HG03095 (cell line): ENCODE measurements around the gene USP48.
"Not testable (repeated sequence)": the region's sequence is repeated elsewhere in the genome, so short reads cannot be mapped to it uniquely, and the experiment has no call there.

Experiments
- ATAC-seq: cut with Tn5 transposase; IDR thresholded peaks from one replicate; pipeline ENCODE4 v1.9.1; 2021; ENCODE audit warnings: moderate library complexity; ENCODE audit not compliant: unreplicated experiment

USP48 gene

DNA sequence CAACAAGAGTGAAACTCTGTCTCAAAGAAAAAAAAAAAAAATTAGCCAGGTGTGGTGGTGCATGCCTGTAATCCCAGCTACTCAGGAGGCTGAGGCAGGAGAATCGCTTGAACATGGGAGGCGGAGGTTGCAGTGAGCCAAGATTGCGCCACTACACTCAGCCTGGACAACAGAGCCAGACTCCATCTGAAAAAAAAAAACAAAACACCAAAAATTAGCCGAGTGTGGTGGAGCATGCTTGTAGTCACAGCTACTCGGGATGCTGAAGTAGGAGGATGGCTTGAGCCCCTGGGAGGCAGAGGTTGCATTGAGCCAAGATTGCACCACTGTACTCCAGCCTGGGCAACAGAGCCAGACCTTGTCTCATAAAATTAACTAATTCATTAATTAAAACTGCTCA is 6.0 kb downstream of the USP48 start:
- not testable (repeated sequence) for ATAC-seq

DNA sequence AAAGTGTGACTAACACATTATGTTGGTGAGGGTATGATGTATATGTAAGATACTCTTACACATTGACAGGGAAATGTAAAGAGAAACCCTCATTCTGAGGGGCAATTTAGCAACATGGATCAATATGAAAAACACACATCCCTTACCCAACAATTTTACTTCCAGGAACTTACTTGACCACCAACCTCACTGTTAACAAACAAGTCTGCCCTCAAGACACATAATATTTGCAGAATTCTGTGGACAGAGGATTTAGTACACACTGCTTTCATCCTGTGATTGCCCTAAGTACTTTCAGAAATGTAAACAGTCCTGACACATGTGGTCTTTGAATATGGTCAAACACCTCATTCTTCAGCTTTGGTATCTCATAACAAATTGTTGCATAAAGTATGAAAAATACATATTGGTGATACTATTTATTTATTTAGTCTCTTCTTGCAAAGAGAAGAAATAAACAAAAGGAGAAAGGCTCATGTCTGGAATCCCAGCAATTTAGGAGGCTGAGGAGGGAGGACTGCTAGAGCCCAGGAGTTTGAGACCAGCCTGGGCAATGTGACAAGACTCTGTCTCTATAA is 6.9 kb downstream of the USP48 start:
- ATAC-seq: no peak

DNA sequence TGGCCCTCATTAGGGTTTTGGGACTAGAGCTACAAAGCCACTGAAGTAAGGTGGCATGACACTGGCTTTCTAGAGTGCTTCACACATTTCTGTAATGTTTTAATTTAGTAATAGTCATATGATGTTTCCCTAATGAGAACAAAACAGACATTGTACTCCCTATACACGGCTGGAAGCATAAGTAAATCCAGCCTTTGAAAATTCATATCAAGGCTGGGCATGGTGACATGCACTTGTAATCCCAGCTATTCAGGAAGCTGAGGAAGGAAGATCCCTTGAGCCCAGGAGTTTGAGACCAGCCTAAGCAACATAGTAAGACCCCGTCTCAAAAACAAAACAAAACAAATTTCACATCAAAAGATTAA is 7.4 kb downstream of the USP48 start:
- no peak for ATAC-seq

DNA sequence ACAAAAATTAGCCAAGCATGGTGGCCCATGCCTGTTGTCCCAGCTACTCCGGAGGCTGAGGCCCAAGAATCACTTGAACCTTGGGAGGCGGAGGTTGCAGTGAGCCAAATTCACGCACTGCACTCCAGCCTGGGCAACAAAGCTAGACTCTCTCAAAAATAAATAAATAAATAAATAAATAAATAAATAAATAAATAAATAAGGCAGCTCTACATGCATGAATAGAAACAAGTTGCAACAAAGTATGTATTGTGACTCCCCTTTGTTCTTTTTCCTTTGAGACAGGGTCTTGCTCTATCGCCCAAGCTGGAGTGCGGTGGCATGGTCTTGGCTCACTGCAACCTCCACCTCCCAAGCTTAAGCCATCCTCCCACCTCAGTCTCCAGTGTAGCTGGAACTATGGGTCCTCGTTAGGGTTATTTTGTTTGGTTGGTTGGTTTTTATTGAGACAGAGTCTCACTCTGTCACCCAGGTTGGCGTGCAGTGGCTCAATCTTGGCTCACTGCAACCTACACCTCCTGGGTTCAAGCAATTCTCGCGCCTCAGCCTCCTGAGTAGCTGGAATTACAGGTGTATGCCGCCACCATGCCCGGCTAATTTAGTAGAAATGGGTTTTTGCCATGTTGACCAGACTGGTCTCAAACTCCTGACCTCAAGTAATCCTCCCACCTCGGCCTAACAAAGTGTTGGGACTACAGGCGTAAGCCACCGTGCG is 8.0 kb downstream of the USP48 start:
- no peak for ATAC-seq

DNA sequence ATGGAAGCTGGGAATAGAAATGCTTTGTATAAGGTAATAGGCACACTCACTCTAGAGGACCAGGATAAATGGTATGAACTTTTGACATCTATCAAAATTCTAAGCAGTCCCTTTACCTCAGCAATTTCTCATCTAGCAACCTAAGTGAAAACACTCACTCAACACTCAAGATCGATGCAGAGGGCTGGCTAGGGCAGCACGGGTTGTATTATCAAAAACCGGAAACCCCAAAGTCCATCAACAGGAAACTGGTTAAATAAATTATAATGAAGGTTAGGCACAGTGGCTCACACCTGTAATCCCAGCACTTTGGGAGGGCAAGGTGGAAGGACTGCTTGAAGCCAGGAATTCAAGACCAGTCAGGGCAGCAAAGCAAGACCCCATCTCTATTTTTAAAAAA is 9.4 kb downstream of the USP48 start:
- ATAC-seq: no peak

DNA sequence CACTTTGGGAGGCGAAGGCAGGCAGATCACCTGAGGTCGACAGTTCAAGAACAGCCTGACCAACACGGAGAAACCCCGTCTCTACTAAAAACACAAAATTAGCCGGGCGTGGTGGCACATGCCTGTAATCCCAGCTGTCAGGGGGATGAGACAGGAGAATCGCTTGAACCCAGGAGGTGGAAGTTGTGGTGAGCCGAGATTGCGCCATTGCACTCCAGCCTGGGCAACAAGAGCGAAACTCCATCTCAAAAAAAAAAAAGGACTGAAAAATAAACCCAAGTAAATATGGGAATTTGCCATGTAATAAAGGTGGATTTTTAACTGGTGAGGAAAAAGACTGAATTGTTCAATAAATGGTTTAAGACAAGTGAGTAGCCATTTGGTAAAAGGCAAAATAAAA is 11.3 kb downstream of the USP48 start:
- ATAC-seq: not testable (repeated sequence)

DNA sequence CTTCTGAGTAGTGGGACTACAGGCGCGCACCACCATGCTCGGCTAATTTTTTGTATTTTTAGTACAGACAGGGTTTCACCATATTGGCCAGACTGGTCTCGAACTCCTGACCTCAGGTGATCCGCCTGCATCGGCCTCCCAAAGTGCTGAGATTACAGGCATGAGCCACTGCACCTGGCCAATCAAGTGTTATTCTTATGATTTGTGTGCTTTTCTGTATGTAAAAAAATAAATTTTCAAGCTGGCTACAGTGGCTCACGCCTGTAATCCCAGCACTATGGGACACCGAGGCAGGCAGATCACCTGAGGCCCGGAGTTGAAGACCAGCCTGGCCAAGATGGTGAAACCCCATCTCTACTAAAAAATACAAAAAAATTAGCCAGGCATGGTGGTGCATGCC is 12.3 kb downstream of the USP48 start:
- ATAC-seq: not testable (repeated sequence)

DNA sequence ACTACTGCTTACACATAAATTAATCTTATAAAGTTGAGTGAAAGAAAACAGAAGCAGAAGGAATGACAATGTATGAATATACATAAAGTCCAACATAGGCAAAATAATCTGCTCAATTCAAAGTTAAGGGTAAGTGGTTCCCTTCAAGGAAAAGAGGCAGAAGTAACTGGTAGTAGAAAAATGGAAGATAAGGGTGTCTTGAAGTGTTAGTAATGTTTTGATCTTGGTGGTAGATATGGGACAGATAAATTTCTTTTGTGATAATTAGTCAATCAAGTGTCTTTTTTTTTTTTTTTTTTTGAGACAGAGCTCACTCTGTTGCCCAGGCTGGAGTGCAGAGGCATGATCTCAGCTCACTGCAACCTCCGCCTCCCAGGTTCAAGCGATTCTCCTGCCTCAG is 12.7 kb downstream of the USP48 start:
- ATAC-seq: no peak

DNA sequence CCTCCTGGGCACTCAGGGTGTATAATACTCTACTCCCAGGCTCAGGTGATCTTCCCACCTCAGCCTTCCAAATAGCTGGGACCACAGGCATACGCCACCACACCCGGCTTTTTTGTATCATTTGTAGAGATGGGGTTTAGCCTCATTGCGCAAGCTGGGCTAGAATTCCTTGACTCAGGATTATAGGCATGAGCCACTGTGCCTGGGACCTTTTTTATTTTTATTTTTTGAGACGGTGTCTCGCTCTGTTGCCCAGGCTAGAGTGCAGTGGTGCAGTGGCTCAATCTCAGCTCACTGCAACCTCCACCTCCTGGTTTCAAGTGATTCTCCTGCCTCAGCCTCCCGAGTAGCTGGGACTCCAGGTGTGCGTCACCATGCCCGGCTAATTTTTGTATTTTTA is 15.8 kb downstream of the USP48 start:
- not testable (repeated sequence) for ATAC-seq

DNA sequence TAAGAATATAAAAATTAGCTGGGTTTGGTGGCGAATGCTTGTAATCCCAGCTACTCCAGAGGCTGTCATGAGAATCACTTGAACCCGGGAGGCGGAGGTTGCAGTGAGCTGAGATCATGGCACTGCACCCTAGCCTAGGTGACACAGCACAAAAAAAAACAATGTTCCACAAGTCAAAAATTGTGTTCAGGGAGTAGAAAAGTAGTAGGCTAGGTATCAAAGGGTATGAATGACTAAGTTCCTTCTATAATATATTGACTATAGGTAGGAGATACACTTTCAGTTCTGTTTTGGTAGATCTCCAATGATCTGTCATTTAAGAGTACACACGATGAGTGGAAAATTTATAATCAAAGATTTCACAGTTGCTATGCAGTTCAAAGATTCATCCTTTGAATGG is 16.7 kb downstream of the USP48 start:
- no peak for ATAC-seq

DNA sequence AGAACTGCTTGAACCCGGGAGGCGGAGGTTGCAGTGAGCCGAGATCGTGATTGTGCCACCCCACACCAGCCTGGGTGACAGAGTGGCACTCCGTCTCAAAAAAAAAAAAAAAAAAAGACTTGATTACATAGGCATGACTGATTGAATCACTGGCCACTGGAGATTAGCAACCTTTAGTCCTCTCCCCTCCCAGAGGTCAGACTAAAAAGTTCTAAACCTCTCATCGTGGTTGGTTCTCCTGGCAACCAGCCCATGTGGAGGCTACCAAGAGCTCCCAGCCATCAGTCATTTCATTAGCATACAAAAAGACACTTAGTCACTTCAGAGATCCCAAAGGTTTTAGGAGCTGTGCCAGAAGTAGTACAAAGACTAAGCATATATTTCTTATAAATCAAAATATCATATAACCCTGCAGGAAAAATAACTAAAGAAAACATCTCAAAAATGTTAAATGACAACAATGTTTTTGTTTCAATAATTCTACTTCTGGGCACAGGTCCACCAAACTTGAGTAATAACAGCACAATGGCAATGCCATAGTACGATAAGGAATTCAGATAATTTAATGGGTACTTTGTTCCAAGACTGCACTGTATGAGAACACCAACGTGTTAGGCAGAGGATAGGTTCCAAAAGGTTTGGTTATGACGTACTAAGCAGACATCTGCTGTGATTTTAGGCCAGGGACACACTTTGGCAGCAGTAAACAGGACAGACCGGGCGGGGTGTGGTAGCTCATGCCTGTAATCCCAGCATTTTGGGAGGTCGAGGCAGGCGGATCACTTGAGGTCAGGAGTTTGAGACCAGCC is 18.1 kb downstream of the USP48 start:
- ATAC-seq: no peak

DNA sequence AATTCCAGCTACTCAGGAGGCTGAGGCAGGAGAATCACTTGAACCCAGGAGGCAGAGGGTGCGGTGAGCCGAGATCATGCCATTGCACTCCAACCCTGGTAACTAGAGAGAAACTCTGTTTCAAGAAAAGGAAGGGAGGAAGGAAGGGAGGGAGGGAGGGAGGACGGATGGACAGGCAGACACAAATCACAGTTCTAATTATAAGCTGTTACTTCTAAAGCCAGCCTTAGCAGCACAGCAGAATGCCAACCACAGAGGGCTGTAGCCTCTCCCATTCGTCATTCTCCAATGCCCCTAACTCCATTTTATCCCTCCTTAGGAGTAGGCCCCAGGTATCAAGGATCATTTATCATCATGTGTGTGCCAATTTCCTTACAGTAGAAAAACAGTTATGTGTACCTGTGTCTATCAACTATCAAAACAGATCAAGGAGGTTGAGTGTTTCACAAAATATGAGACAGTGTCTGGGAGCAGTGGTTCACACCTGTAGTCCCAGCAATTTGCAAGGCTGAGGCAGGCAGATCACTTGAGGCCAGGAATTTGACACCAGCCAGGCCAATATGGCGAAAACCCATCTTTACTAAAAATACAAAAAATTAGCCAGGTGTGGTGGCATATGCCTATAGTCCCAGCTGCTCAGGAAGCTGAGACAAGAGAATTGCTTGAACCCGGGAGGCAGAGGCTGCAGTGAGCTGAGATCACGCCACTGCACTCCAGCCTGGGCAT is 19.1 kb downstream of the USP48 start:
- ATAC-seq: no peak

DNA sequence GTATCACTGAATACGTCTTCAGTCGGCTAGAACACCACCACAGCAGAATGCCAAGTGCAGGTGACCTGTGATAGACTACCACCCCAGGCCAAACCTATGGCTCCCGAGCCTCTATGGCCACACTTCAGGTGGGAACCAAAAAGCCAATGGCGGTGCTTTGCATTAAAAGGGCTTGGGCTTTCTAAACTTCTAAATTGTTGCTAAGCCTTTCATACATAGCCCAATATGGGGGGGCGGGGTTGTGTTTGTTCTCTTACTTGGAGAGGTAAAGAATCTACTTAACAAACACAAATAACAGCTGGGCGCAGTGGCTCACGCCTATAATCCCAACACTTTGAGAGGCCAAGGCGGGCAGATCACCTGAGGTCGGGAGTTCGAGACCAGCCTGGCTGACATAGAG is 19.7 kb downstream of the USP48 start:
- no peak for ATAC-seq

DNA sequence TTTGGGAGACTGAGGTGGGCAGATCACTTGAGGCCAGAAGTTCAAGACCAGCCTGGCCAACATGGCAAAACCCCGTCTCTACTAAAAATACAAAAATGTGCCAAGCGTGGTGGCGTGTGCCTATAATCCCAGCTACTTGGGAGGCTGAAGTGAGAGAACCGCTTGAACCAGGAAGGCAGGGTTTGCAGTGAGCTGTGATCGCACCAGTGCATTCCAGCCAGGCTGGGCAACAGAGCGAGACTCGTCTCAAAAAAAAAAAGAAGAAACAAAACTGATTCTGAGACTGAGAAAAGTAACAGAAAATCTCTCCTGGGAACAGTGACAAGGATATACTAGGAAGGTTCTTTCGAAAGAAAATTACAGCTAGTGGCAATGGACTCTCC is 20.9 kb downstream of the USP48 start:
- no peak for ATAC-seq

DNA sequence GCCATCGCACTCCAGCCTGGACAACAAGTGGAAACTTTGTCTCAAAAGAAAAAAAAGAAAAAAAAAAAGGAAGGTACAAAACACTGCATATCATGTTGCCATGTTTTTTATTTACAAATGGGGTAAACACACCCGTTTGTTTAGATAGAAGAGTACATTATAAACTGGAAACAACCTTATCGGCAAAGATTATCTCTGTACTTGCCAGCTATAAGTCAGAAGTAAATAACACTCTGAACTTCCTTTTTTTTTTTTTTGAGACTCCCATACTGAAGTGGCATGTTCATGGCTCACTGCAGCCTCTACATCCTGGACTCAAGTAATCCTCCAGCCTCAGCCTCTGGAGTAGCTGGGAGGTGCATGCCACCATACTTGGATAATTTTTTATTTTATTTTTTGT is 21.9 kb downstream of the USP48 start:
- ATAC-seq: no peak

DNA sequence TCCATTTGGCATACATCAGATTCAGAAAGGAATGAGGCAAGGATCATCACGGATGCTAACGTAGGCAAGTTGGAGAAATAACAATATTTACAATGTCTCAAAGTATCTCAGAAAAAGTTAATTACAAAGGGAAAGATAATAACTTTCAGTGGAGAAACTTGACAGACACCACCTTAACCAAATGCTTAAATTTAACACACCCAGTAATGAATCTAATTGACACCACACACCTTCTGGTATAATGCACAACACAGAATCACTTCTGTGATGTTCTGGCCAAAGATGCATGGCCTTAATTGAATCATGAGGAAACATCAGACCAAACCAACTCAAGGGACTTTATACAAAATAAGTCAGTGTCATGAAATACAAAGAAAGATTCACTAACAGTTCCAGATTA is 23.1 kb downstream of the USP48 start:
- no peak for ATAC-seq

DNA sequence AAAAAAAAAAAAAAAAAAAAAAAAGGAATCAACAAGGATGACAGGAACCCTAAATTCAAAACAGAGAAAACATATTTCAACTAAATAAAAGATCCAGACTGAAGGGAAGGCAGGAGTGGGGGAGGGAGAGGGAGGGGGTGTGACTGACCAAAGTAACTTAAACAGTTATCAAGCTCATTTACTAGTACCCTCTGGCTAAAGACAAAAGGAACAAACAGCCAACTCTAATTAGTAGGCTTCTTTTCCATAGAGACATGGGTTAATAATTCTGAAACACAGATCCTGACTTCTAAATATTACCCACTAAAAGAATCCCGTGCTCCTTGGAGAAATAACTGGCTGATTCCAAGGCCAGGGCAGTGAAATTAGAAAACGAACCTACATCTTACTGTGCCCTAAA is 23.8 kb downstream of the USP48 start:
- no peak for ATAC-seq

DNA sequence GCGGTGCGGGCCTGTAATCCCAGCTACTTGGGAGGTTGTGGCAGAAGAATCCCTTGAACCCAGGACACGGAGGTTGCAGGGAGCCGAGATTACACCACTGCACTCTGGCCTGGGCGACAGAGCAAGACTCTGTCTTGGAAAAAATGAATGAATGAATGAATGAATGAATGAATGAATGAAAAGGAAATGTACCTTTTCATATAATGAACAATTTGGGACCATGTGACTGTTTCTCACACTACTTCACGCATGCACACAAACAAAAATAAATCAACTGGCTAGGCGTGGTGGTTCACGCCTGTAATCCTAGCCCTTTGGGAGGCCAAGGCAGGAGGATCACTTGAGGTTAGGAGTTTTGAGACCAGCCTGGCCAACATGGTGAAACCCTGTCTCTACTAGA is 24.3 kb downstream of the USP48 start:
- no peak for ATAC-seq

DNA sequence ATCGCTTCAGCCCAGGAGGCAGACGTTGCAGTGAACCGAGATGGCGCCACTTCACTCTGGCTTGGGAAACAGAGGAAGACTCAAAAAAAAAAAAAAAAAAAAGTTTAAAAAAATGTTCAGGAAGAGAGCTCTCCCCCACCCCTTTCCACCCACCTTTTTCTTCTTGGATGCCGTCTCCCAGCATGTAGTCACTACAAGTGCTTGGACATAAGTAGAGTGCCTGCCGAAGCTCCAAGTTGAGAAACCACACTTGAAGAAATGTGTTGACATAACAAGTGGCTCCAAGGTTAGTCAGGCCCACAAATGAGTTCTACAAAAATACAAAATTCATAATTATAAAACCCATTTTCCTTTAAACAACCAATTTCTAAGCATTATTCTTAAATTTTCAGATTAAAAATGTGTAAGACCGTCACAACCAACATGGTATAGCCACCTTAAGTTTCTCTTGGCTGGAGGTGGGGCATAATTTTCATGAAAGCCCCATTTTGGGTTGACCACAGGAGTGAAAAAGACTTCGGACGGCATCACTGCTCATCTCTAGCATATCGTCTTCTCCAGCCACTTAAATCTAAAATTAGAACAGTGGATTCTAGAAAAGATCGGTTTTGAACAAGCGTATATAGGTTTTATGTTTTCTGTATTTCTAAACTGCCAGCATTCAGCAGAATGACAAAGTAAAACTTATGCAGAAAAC is 26.4 kb downstream of the USP48 start:
- no peak for ATAC-seq

DNA sequence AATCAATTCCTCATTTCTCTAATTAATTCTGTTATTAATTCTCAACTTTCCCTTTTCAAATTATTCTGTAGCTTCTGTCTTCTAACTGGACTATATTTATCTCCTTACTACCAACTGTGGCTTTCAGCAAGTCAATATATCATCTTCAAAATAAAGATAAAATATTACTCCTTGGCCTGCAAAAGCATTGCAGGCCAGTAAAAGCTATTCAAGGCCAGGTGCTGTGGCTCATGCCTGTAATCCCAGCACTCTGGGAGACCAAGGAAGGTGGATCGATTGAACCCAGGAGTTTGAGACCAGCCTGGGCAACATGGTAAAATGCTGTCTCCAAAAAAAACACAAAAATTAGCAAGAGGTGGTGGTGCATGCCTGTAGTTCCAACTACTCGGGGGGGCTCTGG is 27.9 kb downstream of the USP48 start:
- ATAC-seq: no peak

DNA sequence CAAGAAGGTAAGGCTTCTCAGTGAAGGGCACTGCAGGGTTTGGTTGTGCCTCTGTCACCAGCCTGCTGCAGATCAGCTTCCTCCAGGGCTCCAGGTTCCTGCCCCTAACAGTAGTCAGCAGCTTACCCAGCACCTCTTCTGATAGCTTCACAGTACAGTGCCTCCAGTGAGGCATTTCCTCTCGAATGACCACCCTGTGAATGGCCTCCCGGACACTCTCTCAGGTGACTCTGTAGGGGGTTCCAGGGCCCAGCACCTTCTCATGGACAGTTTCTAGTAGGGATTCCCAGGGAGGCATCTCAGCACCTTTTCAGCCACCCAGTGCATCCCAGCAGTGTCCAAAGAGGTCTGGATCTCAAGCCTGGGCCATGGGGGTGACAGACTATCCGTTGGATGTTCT is 28.4 kb downstream of the USP48 start:
- no peak for ATAC-seq
